HG03097 (cell line): Measurements from ENCODE around the gene PTCD2.
"Not testable (repeated sequence)": the region's sequence is repeated elsewhere in the genome, so short reads cannot be mapped to it uniquely, and the experiment has no call there.

Source experiments
- ATAC-seq: cut with Tn5 transposase; IDR thresholded peaks from one replicate; pipeline ENCODE4 v1.9.1; 2021; ENCODE audit not compliant: unreplicated experiment, low FRiP score

Gene PTCD2

GRCh38 chr5:72377910-72378638 lies 57.9 kb downstream of the PTCD2 start:
- no peak for ATAC-seq

GRCh38 chr5:72378639-72379289 lies 58.6 kb downstream of the PTCD2 start:
- no peak for ATAC-seq

DNA sequence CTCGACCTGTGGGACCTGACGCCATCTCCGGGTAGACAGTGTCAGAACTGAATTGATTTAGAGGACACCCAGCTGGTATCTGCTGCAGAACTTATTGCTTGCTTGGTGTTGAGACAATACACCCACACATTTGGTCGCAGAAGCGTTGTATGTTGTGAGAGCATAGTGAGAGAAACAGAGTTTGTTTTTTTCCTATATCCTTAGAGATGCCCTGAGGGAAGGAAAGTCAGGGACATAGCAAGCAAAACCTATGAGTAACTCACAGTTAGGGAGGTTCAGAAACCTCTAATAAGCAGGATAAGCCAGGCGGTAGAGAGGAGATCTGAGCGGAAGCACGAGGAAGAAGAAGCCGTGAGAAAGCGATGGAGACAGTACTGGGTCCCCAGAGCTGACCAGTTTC lies 59.8 kb downstream of the PTCD2 start:
- no peak for ATAC-seq

GRCh38 chr5:72380492-72381274 lies 60.5 kb downstream of the PTCD2 start:
- no peak for ATAC-seq

GRCh38 chr5:72383280-72383679 lies 63.1 kb downstream of the PTCD2 start:
- no peak for ATAC-seq

GRCh38 chr5:72383726-72384125 lies 63.6 kb downstream of the PTCD2 start:
- ATAC-seq, result no peak

DNA sequence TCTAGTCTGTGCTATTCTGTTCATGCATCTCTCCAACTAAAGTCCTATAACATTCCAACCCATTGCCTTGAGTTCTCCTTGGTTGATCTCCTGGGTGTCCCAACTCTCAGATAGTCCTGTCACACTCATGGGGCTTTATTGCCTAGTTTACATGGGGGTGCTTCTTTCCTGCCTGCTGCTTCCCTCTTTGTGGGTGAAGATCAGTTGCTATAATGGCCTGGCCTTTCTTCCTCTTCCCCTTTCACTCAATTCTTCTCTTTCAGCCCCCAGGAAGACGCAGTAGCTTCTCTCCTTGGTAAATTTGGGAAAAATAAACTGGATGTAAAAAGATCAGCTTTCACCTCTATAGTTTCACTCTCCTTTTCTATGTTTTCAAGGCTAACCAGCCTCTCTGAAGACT lies 66.5 kb downstream of the PTCD2 start:
- no peak for ATAC-seq

- no peak for ATAC-seq
These were observed 67.8 kb downstream of the PTCD2 start for GRCh38 chr5:72387985-72388384.

GRCh38 chr5:72388646-72389045 lies 68.5 kb downstream of the PTCD2 start:
- no peak for ATAC-seq

DNA sequence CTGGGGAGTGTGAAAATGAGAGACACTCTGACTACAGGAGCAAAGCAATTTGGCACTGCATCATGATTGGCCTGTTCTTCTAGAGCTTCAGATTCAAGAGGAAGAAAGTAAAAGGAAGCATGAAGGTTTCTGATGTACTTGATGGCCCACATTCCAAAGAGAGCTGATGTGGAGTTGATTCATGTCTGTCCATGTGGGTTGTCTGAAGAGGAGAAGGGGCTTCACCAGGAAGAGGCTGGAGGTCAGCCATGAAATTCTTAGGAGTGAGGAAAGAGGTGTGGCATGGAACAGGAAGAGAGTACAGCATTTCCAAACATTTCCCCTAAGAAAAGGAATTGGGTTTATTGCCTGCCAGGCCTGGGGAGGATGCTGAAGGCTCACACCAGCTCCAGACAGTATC lies 70.7 kb downstream of the PTCD2 start:
- ATAC-seq, result no peak

DNA sequence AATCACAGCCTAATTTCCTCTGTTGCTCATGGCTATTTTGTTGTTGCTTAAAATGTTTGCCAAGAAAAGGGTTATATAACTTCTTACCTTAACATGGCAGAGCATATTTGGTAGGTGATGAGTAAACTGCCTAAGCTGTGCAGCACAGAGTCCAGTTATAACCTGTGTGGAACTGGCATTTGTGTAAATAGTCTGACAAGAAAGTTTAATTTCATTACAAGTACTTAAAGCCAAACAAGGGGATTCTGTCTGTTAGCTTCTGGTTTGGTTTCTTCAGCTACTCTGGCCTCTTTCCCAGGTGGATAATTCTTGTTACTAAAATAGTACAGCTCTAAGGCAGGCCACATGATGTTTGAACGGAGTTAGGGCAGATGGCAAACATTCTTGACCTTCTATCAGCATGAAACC lies 72.2 kb downstream of the PTCD2 start:
- no peak for ATAC-seq

- ATAC-seq, result no peak
These were observed 72.9 kb downstream of the PTCD2 start for GRCh38 chr5:72393052-72393451.

GRCh38 chr5:72394688-72395087 lies 74.5 kb downstream of the PTCD2 start:
- ATAC-seq, result no peak

DNA sequence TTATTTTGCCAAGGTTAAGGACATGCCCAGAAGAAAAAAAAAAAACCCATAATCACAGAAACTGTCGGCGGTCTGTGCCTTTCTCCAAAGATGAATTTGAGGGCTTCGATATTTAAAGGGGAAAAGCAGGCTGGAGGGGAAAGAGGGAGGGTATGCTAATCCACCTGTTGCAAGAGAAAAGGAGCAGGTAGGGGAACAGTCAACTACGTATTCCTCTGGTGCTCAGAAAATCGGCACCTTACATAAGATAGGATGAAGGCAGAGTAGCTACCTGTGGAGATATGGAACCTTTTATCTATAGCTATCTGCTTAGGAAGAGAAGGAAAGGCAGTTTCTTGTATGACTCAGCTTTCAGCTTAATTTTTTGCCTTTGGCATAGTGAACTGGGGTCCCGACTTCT lies 77.7 kb downstream of the PTCD2 start:
- ATAC-seq, result no peak

DNA sequence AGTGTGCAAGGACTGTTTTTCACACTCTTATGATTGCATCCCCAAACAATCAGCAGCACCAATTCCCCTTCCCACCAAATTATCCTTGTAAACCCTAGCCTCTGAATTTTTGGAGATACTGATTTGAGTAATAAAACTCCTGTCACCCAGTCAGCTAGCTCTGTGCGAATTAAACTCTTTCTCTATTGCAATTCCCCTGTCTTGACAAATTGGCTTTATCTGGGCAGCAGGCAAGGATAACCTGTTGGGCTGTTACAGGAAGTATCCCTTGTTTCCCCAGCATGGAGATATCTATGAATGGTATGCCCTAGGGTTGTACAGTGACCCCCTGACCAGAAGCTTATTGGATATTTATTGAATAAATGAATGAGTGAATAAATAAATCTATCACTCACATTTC lies 80.8 kb downstream of the PTCD2 start:
- no peak for ATAC-seq

GRCh38 chr5:72402381-72402890 lies 82.3 kb downstream of the PTCD2 start:
- no peak for ATAC-seq

GRCh38 chr5:72402959-72403628 lies 82.9 kb downstream of the PTCD2 start:
- ATAC-seq, result no peak

DNA sequence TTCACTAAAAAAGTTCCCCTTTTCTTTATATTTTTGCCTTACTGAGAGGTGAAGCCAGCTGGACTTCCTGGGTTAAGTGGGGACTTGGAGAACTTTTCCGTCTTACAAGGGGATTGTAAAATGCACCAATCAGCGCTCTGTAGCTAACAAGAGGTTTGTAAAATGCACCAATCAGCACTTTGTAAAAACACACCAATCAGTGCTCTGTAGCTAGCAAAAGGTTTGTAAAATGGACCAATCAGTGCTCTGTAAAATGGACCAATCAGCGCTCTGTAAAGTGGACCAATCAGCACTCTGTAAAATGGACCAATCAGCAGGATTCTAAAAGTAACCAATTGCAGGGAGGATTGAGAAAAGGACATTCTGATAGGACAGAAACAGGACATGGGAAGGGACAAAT lies 84.6 kb downstream of the PTCD2 start:
- ATAC-seq, result not testable (repeated sequence)

DNA sequence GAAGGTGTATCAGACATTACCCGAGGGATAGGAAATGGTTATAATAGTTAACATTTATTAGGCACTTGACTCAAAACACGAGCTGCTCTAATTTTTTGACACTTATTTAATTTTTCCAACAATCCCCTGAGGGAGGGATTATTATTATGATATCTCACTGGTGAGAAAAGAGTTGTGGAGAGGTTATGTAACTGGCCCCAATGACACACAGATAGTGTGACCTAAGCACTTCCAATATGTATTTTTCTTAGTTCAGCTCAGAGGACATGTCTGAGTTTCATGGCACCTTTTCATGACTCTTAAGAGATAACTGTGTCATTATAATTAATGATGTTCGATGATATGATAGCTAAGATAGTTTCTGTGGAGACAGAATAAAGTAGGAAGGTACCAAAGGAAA lies 86.9 kb downstream of the PTCD2 start:
- no peak for ATAC-seq

DNA sequence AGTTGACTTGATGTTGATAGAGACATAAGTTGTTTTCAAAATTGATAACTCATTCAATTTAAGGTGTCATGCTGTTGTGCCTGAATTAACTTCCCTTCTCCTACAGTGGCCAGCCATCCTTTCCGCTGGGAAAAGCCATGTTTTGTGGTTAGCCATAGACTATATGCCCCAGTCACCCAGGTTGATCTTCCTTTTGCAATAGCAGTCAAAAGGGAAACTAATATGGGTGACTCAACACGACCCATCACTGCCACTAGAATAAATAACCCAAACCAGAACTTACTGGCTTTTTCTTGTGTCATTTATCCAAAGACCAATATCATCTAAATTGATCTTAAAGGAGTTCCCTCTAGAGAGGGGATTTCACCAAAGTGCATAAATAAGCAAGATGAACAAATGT lies 87.4 kb downstream of the PTCD2 start:
- no peak for ATAC-seq

GRCh38 chr5:72408127-72408526 lies 88.0 kb downstream of the PTCD2 start:
- no peak for ATAC-seq
